GM18508 (cell line): ENCODE results near the gene SYNGAP1.

Source experiments
- ATAC-seq: cut with Tn5 transposase; IDR thresholded peaks from one replicate; pipeline ENCODE4 v1.9.1; 2021; ENCODE audit warnings: moderate number of reproducible peaks; ENCODE audit not compliant: insufficient read depth, unreplicated experiment

The SYNGAP1 gene

DNA sequence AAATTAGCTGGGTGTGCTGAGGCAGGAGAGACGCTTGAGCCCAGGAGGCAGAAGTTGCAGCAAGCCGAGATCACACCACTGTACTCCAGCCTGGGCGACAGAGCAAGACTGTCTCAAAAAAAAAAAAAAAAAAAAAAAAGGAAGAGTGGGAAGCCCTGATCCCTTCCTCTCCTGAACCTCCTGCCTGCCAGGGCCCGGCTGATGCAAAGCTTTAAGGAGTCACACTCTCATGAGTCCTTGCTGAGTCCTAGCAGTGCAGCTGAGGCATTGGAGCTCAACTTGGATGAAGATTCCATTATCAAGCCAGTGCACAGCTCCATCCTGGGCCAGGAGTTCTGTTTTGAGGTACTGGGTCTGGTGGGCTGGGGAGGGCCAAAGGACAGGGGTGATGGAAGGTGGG is 15.1 kb downstream of the SYNGAP1 start:
- ATAC-seq: no peak

DNA sequence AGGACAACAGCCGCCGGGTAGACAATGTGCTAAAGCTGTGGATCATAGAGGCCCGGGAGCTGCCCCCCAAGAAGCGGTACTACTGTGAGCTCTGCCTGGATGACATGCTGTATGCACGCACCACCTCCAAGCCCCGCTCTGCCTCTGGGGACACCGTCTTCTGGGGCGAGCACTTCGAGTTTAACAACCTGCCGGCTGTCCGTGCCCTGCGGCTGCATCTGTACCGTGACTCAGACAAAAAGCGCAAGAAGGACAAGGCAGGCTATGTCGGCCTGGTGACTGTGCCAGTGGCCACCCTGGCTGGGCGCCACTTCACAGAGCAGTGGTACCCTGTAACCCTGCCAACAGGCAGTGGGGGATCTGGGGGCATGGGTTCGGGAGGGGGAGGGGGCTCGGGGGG is 17.8 kb downstream of the SYNGAP1 start:
- no peak for ATAC-seq

DNA sequence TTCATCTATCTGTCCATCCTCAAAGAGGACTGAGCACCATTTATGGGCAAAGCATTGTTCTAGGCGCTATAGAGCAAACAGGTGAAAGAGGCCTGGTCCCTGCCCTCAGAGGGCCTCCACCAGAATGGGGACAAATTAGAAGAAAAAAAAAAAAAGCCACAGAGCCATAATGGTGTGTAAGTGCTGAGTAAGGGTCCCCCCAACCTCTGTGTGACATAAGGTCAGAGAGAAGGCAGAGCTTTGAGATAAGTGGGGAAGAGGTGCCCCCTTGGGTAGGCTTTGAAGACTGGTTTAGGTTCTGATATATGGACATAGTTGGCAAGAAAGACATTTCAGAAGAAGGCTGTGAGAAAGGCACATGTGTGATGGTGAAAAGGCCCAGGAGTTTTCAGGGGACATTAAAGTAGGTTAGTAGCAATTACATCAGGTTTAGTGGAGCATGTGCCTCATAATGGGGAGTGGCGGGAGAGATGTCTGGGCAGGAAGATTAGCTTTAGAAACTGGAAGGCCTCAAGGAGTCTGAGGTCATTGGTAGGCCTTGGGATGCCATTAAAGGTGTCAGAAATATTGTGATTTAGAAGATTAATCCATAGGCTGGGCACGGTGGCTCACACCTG is 19.2 kb downstream of the SYNGAP1 start:
- ATAC-seq: no peak

DNA sequence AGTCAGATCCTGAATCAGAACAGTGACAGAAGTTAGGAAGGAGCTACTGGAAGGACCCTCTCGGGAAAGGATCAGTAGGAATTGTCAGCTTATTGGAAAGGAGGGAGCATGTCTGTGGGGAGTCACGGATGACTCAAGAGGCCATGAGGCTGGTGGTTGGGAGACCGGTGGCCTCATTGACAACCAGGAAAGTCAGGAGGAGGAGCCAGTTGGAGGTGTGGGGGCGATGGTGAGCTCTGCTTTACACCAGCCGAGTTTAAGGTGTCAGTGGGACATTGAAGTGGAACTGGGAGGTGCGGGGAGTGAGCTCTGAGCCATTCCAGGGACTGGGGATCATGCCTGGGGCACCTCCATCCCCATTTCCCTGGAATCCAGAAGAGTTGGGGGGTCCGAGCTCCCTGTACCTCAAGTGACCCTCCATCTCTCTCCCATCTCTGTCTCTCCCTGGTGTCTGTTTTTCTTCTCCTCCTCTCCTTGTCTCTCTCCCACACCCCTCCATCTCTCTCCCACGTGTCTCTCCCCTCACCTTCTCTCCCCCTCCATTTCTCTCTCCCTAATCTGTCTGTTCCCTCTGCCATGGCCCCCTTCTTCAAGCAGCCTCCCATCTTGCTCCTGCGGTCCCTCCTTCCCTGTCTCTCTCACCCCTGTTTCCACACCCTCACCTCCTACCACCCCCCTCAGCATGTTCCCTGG is 20.2 kb downstream of the SYNGAP1 start:
- no peak for ATAC-seq

DNA sequence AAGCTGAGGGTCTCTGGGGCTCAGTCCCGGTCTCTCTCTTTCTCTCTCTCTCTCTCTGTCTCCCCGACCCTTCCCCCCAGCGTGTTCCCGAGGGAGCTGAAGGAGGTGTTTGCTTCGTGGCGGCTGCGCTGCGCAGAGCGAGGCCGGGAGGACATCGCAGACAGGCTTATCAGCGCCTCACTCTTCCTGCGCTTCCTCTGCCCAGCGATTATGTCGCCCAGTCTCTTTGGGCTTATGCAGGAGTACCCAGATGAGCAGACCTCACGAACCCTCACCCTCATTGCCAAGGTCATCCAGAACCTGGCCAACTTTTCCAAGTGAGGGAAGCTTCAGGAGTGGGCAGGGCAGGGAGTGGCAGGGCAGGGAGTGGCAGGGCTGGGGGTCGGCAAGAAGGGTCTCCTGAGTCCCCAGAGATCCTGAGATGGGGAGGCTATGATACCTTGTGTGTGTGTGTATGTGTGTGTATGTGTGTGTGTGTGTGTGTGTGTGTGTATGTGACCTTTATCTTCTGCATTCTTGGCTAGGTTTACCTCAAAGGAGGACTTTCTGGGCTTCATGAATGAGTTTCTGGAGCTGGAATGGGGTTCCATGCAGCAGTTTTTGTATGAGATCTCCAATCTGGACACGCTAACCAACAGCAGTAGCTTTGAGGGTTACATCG is 20.9 kb downstream of the SYNGAP1 start:
- ATAC-seq: no peak

DNA sequence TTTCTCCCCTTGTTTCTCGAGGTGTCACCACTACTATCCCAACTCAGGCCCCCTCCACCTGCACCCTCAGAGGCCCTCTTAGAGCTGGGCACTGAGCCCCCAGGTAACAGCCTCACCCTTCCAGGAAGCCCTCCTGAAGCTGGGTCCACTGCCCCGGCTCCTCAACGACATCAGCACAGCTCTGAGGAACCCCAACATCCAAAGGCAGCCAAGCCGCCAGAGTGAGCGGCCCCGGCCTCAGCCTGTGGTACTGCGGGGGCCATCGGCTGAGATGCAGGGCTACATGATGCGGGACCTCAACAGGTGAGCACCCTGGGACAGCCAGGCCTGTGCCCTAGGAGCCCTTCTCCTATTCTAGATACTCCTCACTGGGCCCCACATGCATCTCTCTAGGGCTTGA is 21.6 kb downstream of the SYNGAP1 start:
- no peak for ATAC-seq

DNA sequence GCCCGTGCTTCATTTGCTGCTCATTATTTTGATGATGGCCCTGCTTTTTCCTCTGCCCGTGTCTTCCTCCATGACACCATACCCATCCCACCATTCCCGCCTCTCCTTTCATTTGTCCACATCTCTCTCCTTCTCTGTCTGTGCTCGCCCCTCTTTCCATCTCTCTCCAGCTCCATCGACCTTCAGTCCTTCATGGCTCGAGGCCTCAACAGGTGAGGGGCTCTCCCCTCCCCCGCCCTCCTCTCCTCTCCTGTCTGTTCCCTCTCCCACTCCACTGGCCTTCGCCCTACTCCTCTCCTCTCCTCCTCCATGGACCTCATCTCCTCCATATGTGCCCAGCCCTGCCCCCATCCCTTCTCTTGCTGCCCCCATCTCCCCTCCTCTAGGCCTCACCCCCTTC is 22.4 kb downstream of the SYNGAP1 start:
- no peak for ATAC-seq

DNA sequence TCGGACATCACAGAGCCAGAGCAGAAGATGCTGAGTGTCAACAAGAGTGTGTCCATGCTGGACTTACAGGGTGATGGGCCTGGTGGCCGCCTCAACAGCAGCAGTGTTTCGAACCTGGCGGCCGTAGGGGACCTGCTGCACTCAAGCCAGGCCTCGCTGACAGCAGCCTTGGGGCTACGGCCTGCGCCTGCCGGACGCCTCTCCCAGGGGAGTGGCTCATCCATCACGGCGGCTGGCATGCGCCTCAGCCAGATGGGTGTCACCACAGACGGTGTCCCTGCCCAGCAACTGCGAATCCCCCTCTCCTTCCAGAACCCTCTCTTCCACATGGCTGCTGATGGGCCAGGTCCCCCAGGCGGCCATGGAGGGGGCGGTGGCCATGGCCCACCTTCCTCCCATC is 23.2 kb downstream of the SYNGAP1 start:
- no peak for ATAC-seq

DNA sequence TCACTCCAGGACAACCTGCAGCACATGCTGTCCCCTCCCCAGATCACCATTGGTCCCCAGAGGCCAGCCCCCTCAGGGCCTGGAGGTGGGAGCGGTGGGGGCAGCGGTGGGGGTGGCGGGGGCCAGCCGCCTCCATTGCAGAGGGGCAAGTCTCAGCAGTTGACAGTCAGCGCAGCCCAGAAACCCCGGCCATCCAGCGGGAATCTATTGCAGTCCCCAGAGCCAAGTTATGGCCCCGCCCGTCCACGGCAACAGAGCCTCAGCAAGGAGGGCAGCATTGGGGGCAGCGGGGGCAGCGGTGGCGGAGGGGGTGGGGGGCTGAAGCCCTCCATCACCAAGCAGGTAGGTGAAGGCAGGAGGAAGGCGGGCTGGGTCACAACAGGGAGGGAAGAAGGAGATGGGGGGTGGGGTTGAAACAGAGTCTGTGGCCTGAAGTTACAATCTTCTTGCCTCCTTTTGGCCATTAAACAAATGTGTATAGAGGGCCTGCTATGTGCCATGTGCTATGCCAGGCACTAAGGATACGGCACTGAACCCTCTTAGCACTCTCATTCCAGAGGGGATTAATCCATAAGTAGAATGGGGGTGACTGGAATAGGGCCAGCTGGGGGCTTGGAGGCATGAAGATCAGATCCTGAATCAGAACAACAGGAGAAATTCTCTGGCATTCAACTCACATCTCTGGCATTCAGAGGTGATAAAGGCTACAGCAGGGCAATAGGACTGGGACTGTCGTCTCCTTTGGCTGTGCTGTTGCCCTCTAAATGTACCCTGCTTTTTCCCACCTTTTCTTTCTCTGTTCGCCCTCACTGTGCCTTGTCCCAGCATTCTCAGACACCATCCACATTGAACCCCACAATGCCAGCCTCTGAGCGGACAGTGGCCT is 24.0 kb downstream of the SYNGAP1 start:
- no peak for ATAC-seq

DNA sequence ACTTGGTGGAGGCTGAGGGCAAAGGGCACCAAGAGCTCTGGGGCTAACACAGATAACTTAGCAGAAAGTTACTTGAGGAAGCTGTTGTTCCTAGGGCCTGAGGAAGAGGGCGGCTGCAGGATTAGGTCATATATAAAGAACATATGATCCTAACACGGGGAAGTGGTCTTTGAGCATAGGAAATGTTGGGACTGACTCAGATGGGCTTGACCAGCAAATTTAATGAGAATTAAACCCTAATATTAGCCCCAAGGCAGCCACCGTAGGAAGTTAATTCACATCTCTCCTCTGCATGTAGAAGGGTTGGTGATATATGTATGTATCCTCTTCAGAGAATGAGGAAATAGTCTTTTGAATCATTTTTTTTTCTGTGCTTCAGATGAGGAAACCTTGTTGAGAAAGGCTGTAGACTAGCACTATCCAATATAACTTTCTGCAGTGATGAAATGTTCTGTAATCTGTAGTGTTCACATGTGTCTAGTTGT is 25.3 kb downstream of the SYNGAP1 start:
- no peak for ATAC-seq

DNA sequence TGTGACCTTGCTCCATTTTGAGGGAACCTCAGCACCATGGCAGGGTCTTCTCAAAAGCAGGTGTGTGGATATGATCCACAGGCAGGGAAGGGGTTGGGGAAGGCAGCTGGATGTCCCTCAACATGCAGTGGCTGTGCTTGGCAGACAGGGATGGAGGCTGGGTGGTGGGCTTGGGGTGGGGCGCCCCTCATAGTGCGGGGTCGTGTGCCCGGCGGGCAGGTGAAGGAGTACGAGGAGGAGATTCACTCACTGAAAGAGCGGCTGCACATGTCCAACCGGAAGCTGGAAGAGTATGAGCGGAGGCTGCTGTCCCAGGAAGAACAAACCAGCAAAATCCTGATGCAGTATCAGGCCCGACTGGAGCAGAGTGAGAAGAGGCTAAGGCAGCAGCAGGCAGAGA is 26.5 kb downstream of the SYNGAP1 start:
- no peak for ATAC-seq

DNA sequence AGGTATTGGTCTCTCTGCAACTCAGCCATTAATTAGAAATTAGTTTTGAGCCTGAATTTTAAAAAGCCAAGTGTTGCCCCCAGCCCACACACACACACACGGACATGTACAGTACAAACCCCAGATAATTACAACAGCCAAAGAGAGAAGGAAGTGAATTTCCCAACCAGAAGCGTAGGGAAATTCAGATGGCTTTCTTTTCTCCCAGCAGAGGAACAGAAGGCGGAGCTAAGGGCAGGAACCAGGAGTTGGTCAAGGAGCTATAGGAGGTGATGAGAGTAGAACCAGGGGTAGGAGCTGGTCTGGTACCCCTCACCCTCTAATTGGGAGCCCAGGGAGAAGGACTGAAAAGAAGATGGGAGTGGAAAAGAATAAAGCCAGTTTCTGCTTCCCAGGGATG is 30.6 kb downstream of the SYNGAP1 start:
- no peak for ATAC-seq

DNA sequence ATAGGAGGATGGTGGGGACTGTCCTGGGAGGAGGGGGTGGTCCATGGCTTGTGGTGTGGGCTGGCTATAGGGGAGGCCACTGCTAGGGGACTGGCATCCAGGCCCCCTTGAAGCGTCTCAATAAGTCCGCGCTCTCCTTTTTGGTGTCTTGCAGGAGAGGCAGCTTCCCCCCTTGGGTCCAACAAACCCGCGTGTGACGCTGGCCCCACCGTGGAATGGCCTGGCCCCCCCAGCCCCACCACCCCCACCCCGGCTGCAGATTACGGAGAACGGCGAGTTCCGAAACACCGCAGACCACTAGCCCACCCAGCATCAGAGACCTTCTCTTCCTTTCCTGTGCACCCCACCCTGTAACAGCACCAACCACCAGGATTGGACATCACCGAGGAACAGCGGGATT is 31.7 kb downstream of the SYNGAP1 start:
- no peak for ATAC-seq

DNA sequence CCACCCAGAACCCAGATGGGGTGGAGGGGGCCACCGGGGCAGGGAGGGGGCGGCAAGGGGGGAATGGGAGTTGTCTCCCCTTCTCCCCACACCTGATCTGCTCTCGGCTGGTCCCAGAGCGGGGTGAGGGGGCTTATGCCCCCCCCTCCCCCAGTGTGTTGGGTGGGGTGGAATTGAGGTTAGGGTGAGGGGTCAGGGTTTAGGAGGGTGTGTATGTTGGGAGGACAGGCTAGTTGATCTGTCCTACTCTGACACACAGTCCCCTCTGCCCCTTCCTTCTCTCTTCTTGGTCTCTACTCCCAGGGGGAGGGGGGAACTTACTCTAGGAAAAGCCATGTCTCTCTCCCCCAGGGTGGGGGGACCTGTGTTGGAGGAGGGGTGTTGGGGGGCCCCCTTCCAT is 32.6 kb downstream of the SYNGAP1 start:
- ATAC-seq: no peak

DNA sequence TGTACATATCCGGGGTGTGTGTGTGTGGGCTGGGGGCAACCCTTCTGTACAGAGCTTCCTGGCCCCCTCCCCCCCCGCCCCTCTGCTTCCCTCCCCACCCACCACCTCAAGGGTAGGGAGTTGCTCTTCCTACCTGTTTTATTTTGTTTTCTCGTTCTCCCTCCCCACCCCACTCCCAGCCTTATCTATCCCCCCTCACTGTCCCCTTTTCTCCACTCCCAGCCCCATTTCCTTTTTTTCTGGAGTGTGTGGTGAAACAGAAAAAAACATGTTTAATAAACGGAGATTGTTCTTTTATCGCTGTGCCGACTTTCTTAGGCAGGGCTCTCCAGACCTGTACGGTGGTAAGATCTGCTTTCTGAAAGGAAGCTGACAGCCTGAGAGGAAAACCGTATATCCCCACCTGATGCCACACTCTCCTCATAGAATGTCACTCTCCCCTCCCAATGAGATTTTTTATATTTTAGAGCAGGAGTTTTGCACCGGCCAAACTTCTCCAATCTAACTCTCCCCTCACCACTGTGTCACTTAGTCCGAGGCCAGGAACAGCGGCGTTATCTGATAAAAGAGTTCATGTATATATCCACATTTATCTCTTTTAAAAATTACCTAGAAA is 33.6 kb downstream of the SYNGAP1 start:
- ATAC-seq: no peak

DNA sequence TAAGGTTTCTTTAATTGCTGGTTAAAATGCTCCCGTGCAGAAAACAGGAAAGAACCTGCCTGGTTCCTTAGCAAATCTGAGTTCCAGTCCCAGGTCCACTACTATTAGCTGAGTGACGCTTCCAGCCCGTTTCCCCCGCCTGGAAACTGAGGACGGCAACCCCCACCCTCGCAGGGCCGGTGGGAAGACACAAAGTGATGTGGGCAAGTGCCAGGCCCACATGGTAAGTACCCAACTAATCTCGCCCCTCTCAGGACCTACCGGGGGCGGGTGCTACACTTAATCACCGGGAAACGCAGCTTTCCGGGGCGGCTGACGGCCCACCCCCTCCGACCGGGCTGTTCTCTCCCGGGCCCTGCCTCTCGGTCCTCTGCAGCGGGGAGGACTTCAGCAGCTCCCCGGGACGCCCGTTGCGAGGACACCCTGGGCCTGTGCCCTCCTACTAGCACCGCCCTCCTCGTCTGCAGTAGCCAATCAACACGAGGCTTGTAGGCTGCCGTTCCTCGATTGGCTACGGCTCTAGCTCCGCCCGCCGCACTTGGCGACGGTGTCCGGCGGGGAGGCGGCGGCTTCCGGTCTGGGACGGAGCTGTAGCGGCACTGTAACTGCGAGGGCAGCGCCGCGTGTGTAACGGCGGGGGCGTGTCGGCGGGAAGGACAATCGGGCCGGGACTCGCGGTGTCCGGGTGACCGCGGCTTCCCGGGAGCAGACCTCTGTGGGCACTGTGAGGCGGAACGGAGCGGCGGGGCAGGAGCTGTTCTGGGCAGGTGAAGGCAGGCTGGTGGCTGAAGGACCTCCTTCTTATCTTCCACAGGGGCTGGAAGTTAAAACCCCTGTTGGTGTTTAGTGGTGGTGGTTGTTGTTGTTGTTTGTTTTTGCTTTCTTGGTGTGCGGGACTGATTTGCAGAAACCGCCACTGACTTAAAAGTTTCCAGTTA is 34.4 kb downstream of the SYNGAP1 start, which contains the start of gene ZBTB9:
ZBTB9 (plus strand) TSS at position 568 of the 938 bp plus-strand sequence. CDS start 525 bp downstream, outside the sequence.
- ATAC-seq: peak; percentile 90

DNA sequence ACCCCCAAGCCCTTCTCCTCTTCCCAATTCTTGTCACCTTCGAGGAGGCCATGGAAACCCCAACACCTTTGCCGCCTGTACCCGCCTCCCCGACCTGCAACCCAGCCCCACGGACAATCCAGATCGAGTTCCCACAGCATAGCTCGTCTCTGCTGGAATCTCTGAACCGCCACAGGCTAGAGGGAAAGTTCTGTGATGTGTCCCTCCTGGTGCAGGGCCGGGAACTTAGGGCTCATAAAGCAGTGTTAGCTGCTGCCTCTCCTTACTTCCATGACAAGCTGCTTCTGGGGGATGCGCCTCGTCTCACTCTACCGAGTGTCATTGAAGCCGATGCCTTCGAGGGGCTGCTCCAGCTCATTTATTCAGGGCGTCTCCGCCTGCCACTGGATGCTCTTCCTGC is 35.2 kb downstream of the SYNGAP1 start:
- no peak for ATAC-seq

DNA sequence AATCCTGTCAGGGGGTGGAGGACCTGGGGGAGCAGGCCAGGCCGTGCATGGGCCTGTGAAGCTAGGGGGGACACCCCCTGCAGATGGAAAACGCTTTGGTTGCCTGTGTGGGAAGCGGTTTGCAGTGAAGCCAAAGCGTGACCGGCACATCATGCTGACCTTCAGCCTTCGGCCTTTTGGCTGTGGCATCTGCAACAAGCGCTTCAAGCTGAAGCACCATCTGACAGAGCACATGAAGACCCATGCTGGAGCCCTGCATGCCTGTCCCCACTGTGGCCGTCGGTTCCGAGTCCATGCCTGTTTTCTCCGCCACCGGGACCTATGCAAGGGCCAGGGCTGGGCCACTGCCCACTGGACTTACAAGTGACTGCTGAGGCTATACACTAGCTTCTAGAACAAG is 36.3 kb downstream of the SYNGAP1 start:
- no peak for ATAC-seq

DNA sequence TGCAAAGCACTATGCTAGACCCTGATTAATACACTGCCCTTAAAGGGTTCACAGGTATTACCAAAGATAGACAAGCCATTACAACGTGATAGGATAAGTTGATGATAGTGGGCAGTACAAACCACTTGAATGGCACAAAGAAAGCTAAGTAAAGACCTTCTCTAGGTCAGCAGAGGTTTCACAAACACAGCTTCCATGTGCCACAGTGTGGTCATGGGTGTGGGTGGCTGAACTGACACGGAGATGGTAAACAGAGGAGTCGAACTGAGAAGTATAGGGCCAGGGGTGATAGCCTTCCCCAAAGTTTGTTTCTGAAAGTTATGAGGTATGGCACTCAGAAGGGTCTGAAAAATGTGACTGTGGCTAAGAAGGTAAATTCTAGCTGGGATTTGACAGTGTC is 38.8 kb downstream of the SYNGAP1 start:
- ATAC-seq: no peak
